CD4-positive, alpha-beta T cell treated with Interleukin-21 for 1 hour (primary cell): ENCODE results near the gene LYST.
"Not testable (repeated sequence)": the region's sequence is repeated elsewhere in the genome, so short reads cannot be mapped to it uniquely, and the experiment has no call there.

Source experiments
- DNase-seq: peaks from one replicate; pipeline ENCODE4 v3.0.0-alpha.2; 2020

LYST gene

GRCh38 chr1:235628316-235629005 is 238.2 kb downstream of the LYST start:
- no peak for DNase-seq

DNA sequence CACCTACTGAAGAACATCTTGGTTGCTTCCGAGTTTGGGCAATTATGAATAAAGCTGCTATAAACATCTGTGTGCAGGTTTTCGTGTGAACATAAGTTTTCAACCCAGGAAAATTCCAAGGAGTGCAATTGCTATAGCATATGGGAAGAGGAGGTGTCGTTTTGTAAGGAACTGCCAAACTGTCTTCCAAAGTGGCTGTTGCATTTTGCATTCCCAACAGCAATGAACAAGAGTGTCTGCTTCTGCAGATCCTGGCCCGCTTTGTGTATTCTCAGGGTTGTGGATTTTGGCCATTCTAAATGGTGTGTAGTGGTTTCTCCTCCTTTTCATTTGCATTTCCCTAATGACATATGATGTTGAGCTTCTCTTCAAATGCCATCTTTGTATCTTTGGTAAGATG is 240.9 kb downstream of the LYST start:
- no peak for DNase-seq

DNA sequence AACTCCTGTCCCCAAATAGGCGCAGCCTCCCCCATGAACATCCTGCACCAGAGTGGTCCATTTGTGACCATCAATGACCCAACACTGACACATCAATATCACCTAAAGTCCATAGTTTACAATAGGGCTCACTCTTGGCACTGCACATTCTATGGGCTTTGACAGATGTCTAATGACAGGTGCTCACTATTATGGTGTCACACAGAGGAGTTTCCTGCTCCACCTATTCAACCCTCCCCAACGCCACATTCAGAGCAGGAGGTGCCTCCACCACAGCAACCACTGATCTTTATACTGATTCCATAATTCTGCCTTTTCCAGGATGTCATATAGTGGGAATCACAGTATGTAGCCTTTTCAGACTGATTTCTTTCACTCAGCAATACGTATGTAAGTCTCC is 241.4 kb downstream of the LYST start:
- no peak for DNase-seq

GRCh38 chr1:235624721-235625333 is 241.9 kb downstream of the LYST start:
- DNase-seq: no peak

- DNase-seq: no peak
Measured at GRCh38 chr1:235622936-235623779, 243.5 kb downstream of the LYST start.

- DNase-seq: not testable (repeated sequence)
Measured at GRCh38 chr1:235619149-235619548, 247.6 kb downstream of the LYST start.

DNA sequence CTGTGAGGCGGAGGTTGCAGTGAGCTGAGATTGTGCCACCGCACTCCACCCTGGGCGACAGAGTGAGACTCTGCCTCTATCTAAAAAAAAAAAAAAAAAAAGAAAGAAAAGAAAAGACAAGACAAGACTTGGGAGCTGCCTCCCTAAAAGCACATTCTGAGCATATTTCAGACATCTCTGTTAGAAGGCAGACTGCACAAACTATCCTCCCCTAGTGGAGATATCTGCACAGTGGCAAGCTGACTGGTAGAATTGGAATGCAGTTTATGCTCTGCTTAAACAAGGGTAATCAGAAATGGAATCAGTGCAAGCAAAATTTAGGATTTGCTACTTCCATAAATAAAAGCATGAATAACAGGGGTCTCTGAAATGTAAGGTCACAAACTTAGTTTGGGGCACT is 248.9 kb downstream of the LYST start:
- no peak for DNase-seq

GRCh38 chr1:235617140-235617539 is 249.6 kb downstream of the LYST start:
- no peak for DNase-seq

DNA sequence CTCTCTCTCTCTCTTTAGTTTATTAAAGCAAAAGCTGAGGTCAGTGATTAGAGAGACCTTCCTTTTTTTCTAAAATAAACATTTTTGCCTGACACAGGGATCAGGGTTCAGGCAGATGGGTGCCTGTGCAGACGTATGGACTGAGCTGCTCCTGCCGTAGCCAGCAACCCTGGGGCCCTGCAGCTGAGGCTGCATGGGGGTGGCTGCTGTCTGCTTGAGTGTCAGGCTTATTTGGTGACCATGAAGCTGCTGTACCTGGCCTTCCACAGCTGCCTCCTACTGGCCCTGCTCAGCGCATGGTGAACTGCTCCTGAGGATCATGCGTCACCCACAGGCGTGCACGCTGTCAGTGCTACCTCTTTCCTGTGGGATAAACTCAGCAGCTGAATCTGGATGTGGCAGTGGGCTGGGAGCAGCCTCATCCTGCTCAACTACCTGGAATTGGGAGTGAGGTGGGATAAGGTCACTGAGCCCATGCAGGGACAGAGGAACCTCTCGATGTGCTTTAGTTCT is 252.2 kb downstream of the LYST start:
- no peak for DNase-seq

DNA sequence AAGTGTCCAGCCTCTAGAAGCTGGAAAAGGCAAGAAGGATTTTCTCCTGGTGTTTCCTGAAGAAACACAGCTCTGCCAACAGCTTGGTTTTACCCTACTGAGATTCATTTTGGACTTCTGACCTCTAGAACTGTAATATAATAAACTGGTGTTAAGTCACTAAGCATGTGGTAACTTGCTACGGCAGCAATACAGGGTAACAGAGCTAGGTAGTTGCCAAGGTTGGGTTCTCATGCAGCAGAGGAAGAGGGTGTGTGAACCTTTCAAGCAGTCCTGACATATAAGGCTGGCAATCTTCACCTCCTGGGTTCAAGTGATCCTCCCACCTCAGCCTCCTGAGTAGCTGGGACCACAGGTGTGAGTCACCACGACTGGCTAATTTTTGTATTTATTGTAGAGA is 253.1 kb downstream of the LYST start:
- DNase-seq: no peak

DNA sequence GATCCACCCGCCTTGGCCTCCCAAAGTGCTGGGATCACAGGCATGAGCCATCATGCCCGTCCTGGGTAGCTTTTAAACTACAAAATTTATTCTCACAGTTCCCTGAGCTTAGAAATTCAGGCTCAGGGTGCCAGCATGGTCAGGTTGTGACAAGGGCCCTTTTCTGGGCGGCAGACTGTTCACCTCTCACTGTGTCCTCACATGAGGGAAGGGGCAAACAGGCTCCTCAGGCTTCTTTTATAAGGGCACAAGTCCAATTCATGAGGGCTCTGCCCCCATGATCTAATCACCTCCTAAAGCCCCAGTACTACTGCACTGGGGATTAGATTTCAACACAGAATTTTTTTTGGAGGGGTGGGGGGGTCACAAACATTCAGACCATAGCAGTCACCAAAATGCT is 253.9 kb downstream of the LYST start:
- DNase-seq: no peak
